Epithelial cell of prostate (primary cell): ENCODE results near the gene PFDN1.

Experiments used
- DNase-seq: peaks from one replicate; pipeline ENCODE4 v3.0.0-alpha.2; 2011; ENCODE audit warnings: low read depth, low spot score
- H3K27ac ChIP-seq: fragments of 450-650 bp; 2 replicates; pipeline ENCODE4 v1.5.1; 2017; ENCODE audit warnings: mild to moderate bottlenecking

Gene PFDN1

GRCh38 chr5:140242890-140243585 lies 59.9 kb downstream of the PFDN1 start:
- no peak for DNase-seq
- no peak overlapping the region for H3K27ac ChIP-seq

- DNase-seq = no peak
- H3K27ac ChIP-seq = peak overlapping the region; percentile 80
Observed at GRCh38 chr5:140242099-140242498, 60.8 kb downstream of the PFDN1 start.

- peak overlapping the region; percentile 80 for H3K27ac ChIP-seq
- no peak for DNase-seq
Observed at GRCh38 chr5:140240987-140241706, 61.8 kb downstream of the PFDN1 start.

- peak overlapping the region; percentile 80 for H3K27ac ChIP-seq
- DNase-seq = no peak
Observed at GRCh38 chr5:140239939-140240700, 62.8 kb downstream of the PFDN1 start.

GRCh38 chr5:140239461-140239860 lies 63.4 kb downstream of the PFDN1 start:
- no peak overlapping the region for H3K27ac ChIP-seq
- DNase-seq = no peak

GRCh38 chr5:140238756-140239155 lies 64.1 kb downstream of the PFDN1 start:
- no peak for DNase-seq
- no peak overlapping the region for H3K27ac ChIP-seq

- peak; percentile 60 for DNase-seq
- peak overlapping the region; percentile 66 for H3K27ac ChIP-seq
Observed at GRCh38 chr5:140236891-140237598, 65.9 kb downstream of the PFDN1 start.

- peak overlapping the region; percentile 66 for H3K27ac ChIP-seq
- peak; percentile 54 for DNase-seq
Observed at GRCh38 chr5:140235791-140236551, 66.9 kb downstream of the PFDN1 start.

- no peak for DNase-seq
- no peak overlapping the region for H3K27ac ChIP-seq
Observed at GRCh38 chr5:140234377-140234989, 68.4 kb downstream of the PFDN1 start.

GRCh38 chr5:140232731-140233130 lies 70.2 kb downstream of the PFDN1 start:
- DNase-seq = no peak
- no peak overlapping the region for H3K27ac ChIP-seq

GRCh38 chr5:140230373-140230772 lies 72.5 kb downstream of the PFDN1 start:
- no peak overlapping the region for H3K27ac ChIP-seq
- no peak for DNase-seq

GRCh38 chr5:140228364-140228837 lies 74.5 kb downstream of the PFDN1 start:
- DNase-seq = no peak
- no peak overlapping the region for H3K27ac ChIP-seq

GRCh38 chr5:140227046-140227445 lies 75.9 kb downstream of the PFDN1 start:
- no peak for DNase-seq
- H3K27ac ChIP-seq = no peak overlapping the region

GRCh38 chr5:140225396-140225795 lies 77.5 kb downstream of the PFDN1 start:
- no peak for DNase-seq
- H3K27ac ChIP-seq = no peak overlapping the region

GRCh38 chr5:140224658-140225057 lies 78.2 kb downstream of the PFDN1 start:
- no peak overlapping the region for H3K27ac ChIP-seq
- DNase-seq = no peak

GRCh38 chr5:140223567-140223966 lies 79.3 kb downstream of the PFDN1 start:
- no peak for DNase-seq
- H3K27ac ChIP-seq = no peak overlapping the region

- no peak for DNase-seq
- no peak overlapping the region for H3K27ac ChIP-seq
Observed at GRCh38 chr5:140222416-140222815, 80.5 kb downstream of the PFDN1 start.

GRCh38 chr5:140221697-140222223 lies 81.1 kb downstream of the PFDN1 start:
- peak overlapping the region; percentile 52 for H3K27ac ChIP-seq
- peak; percentile 43 for DNase-seq

GRCh38 chr5:140220698-140221064 lies 82.2 kb downstream of the PFDN1 start:
- no peak for DNase-seq
- peak overlapping the region; percentile 52 for H3K27ac ChIP-seq
